GM12878 (cell line): ENCODE measurements around the gene ATXN7L1. TPM values are rescaled to one million over a fixed set of nuclear protein-coding genes. Genes with fewer than 3 reads are reported as not detected.

Source experiments
- ATAC-seq: fragments of 200-7000 bp; cut with Tn5 transposase; 3 replicates; pipeline ENCODE4 v1.9.1; 2020; ENCODE audit warnings: mild to moderate bottlenecking, moderate library complexity
- BruUV-seq: library from RNA; stranded (reverse); fragments of 400-500 nt; replicated peaks from 2 replicates; lab custom pipeline; 2021; lab: Mats Ljungman, UMichigan
- CTCF ChIA-PET: fragments of 300-600 bp; sonication (Branson Sonifier 250); formaldehyde crosslinking; extraction: SDS; loops from one replicate; lab custom pipeline; 2021; ENCODE audit warnings: inconsistent platforms; lab: Yijun Ruan, JAX
- POLR2A ChIA-PET: fragments of 350-600 bp; formaldehyde crosslinking; extraction: SDS; loops from one replicate; lab custom pipeline; 2021; ENCODE audit warnings: inconsistent platforms; lab: Charles Lee
- RAD21 ChIA-PET: fragments of 300-600 bp; sonication (Branson Sonifier 250); formaldehyde crosslinking; loops from one replicate; lab custom pipeline; 2023; ENCODE audit warnings: antibody characterized with exemption; ENCODE audit not compliant: unreplicated experiment; lab: Charles Lee
- SMC1A ChIA-PET: fragments of 300-600 bp; sonication (Branson Sonifier 250); formaldehyde crosslinking; loops from one replicate; lab custom pipeline; 2023; ENCODE audit not compliant: unreplicated experiment, uncharacterized antibody; lab: Charles Lee
- DNase-seq: peaks from one replicate; pipeline ENCODE4 v3.0.0-alpha.2; 2011; ENCODE audit warnings: low read depth, low spot score
- FAIRE-seq: peaks from 3 replicates; lab custom pipeline; 2011; peaks lifted over from hg19 to GRCh38; lab: Jason Lieb, UNC
- H2AFZ ChIP-seq: 2 replicates; pipeline ENCODE4 v1.6.0; 2011; ENCODE audit warnings: low read depth, low read length, control low read depth; ENCODE audit not compliant: control insufficient read depth
- H3K27ac ChIP-seq: 2 replicates; pipeline ENCODE4 v1.5.1; 2011; ENCODE audit warnings: control low read depth; ENCODE audit not compliant: control insufficient read depth, insufficient read depth
- H3K27me3 ChIP-seq, 2 experiments: replicated peaks in 1 of 2; 2 replicates each; pipeline versions ENCODE4 v1.6.0 to v1.6.1; 2011; ENCODE audit warnings: low read length in 1 of 2; ENCODE audit not compliant: control insufficient read depth in 2 of 2, insufficient read depth in 2 of 2
- H3K36me3 ChIP-seq, 2 experiments: 2 replicates each; pipeline ENCODE4 v1.5.1; 2011; ENCODE audit warnings: low read length in 1 of 2; ENCODE audit not compliant: control insufficient read depth in 2 of 2, insufficient read depth in 2 of 2
- H3K4me1 ChIP-seq: 2 replicates; pipeline ENCODE4 v1.6.1; 2011; ENCODE audit warnings: mild to moderate bottlenecking, low read length, moderate library complexity, mixed read lengths; ENCODE audit not compliant: control insufficient read depth, insufficient read depth
- H3K4me2 ChIP-seq: 2 replicates; pipeline ENCODE4 v1.6.0; 2011; ENCODE audit warnings: control low read depth; ENCODE audit not compliant: control insufficient read depth, insufficient read depth
- H3K4me3 ChIP-seq: fragments of 200-600 bp; sonication (generic); 2 replicates; pipeline ENCODE4 v1.5.1; 2016
- H3K79me2 ChIP-seq: 2 replicates; pipeline ENCODE4 v1.6.0; 2011; ENCODE audit warnings: low read length; ENCODE audit not compliant: control insufficient read depth, insufficient read depth
- H3K9ac ChIP-seq: 2 replicates; pipeline ENCODE4 v1.8.0; 2011; ENCODE audit warnings: low read length, control low read depth, mixed read lengths; ENCODE audit not compliant: control insufficient read depth, insufficient read depth
- H3K9me3 ChIP-seq: replicated peaks from 3 replicates; pipeline ENCODE4 v1.5.1; 2011; ENCODE audit warnings: mild to moderate bottlenecking, low read length; ENCODE audit not compliant: control insufficient read depth, insufficient read depth
- H4K20me1 ChIP-seq: 2 replicates; pipeline ENCODE4 v1.6.0; 2011; ENCODE audit not compliant: control insufficient read depth, insufficient read depth
- CREB1 ChIP-seq: IDR thresholded peaks from 2 replicates; pipeline ENCODE4 v1.6.1; 2012; ENCODE audit warnings: low read depth, mild to moderate bottlenecking, inconsistent platforms
- CTCF ChIP-seq, 3 experiments: IDR thresholded peaks in 2 of 3; conservative IDR thresholded peaks in 1 of 3; 2 replicates each; pipeline ENCODE4 v1.5.1; 2011; ENCODE audit warnings: low read depth in 3 of 3, low read length in 3 of 3, mild to moderate bottlenecking in 3 of 3, control low read depth in 2 of 3, moderate library complexity in 2 of 3, inconsistent platforms in 1 of 3, mixed read lengths in 1 of 3; ENCODE audit not compliant: control insufficient read depth in 2 of 3, insufficient read depth in 1 of 3; ENCODE audit errors: extremely low read depth in 1 of 3
- GATAD2B ChIP-seq: fragments of 450-650 bp; conservative IDR thresholded peaks from 2 replicates; pipeline ENCODE4 v1.6.1; 2017; ENCODE audit warnings: low read depth, mild to moderate bottlenecking, moderate library complexity
- HCFC1 ChIP-seq: fragments of 150-350 bp; IDR thresholded peaks from 2 replicates; pipeline ENCODE4 v1.6.1; 2014; ENCODE audit warnings: low read length
- JUND ChIP-seq: IDR thresholded peaks from 2 replicates; pipeline ENCODE4 v1.6.1; 2012; ENCODE audit warnings: low read depth, mild to moderate bottlenecking, low read length, improper control_type of control experiment, moderate library complexity
- NBN ChIP-seq: fragments of 450-650 bp; IDR thresholded peaks from 2 replicates; pipeline ENCODE4 v1.6.1; 2016
- NKRF ChIP-seq: fragments of 450-650 bp; conservative IDR thresholded peaks from 2 replicates; pipeline ENCODE4 v1.6.1; 2017; ENCODE audit warnings: mild to moderate bottlenecking, moderate library complexity
- NR2C2 ChIP-seq: IDR thresholded peaks from 2 replicates; pipeline ENCODE4 v1.6.1; 2011; ENCODE audit warnings: borderline replicate concordance, low read depth; ENCODE audit not compliant: control insufficient read depth, insufficient read length
- SPI1 ChIP-seq: IDR thresholded peaks from 2 replicates; pipeline ENCODE4 v1.6.1; 2011; ENCODE audit warnings: low read depth, mild to moderate bottlenecking, low read length, moderate library complexity, borderline replicate concordance; ENCODE audit not compliant: insufficient read depth
- ZBTB33 ChIP-seq: fragments of 450-650 bp; IDR thresholded peaks from 2 replicates; pipeline ENCODE4 v1.6.1; 2017; ENCODE audit warnings: mild to moderate bottlenecking
- WGBS: methylation state at CpG from one replicate; pipeline ENCODE4 v1.1.6; 2016; ENCODE audit warnings: low lambda C conversion rate; ENCODE audit not compliant: insufficient replicate concordance, insufficient coverage; ENCODE audit errors: missing lambda C conversion rate; 5-methylcytosine and 5-hydroxymethylcytosine counted together
- in situ Hi-C: fragments of 300-500 bp; cut with MboI; formaldehyde crosslinking; loops from 9 replicates; pipeline ENCODE4 v1.14.3; 2018; ENCODE audit warnings: mixed read lengths
- intact Hi-C: fragments of 100-400 bp; cut with micrococcal nuclease; formaldehyde crosslinking; loops from one replicate; pipeline ENCODE4 v1.14.2; 2022; ENCODE audit not compliant: unreplicated experiment
- polyA plus RNA-seq, 11 experiments: library from polyadenylated mRNA; depleted of rRNA in 4 of 11; unstranded in 6 of 11; stranded (reverse) in 5 of 11; fragments of >200 nt; fragmentation: Nextera tagmentation in 4 of 11; fragmentation: Illumina TruSeq in 1 of 11; extraction: Ambion mirVana in 4 of 11; extraction: Trizol in 1 of 11; gene quantifications; 1 replicate in 1 of 11; 2 replicates in 10 of 11; pipeline versions ENCODE4 v1.2.1 to v1.2.3, GENCODE V29; 2011 to 2016; ENCODE audit warnings: inconsistent platforms in 2 of 11, missing spikeins in 2 of 11, low read depth in 1 of 11
- total RNA-seq, 4 experiments: library from RNA; depleted of rRNA in 3 of 4; stranded (reverse); fragments of >200 nt in 3 of 4; fragmentation: Illumina TruSeq in 1 of 4; extraction: Trizol in 1 of 4; gene quantifications; 2 replicates each; pipeline versions ENCODE4 v1.2.1 to v1.2.3, GENCODE V29; 2013 to 2021

Gene ATXN7L1
- total and polyA plus RNA-seq, 10 of the 15 experiments (the other 5 are each of a cell fraction or from before 2014, with no cell fraction given), result 0.40 to 2.9 (median 1.2) TPM

- no peaks in the 10 kb centered on the region for H3K79me2 ChIP-seq
- no peak for FAIRE-seq
- H3K27me3 ChIP-seq, result no peaks in the 10 kb centered on the region
- CTCF ChIA-PET, result interaction anchor here (0.6 to 1.3 kb wide), 5 partner anchors 16 to 370 kb away, joined by 3 to 6 read pairs (median 3); no protein-coding TSS in a partner anchor
- BruUV-seq, result no TSS peak
- no peak overlapping the region for H3K9ac ChIP-seq
- SMC1A ChIA-PET, result interaction anchor here (0.9 to 1.1 kb wide), 2 partner anchors 9 to 18 kb away, joined by 3 read pairs; no protein-coding TSS in a partner anchor
- H3K36me3 ChIP-seq, result no peaks in the 10 kb centered on the region
- H3K27ac ChIP-seq, result no peak overlapping the region
- RAD21 ChIA-PET, result interaction anchor here (0.6 to 1.1 kb wide), 3 partner anchors 18 to 1126 kb away, joined by 3 to 5 read pairs (median 3); no protein-coding TSS in a partner anchor
- DNase-seq, result no peak
- in situ Hi-C loops (no loop called here), intact Hi-C loops (no loop called here)
- no peak for TF ChIP-seq NR2C2
- TF ChIP-seq ZBTB33, result no peak
- TF ChIP-seq GATAD2B, result no peak
- TF ChIP-seq NBN, result no peak
- no peak for TF ChIP-seq SPI1
- TF ChIP-seq HCFC1, result no peak
- TF ChIP-seq CTCF (IDR thresholded peaks at IDR 0.05 in 2 of 3, conservative IDR thresholded peaks at IDR 0.05 in 1 of 3; ENCODE audit: control insufficient read depth in 2 of 3, extremely low read depth in 1 of 3, insufficient read depth in 1 of 3, low read depth in 3 of 3, low read length in 3 of 3), result no peak
- no peak for TF ChIP-seq JUND
- TF ChIP-seq NKRF, result no peak
- no peak for TF ChIP-seq CREB1
- TF ChIP-seq, all 136 proteins: peak for 0
- Histone ChIP-seq H4K20me1 (no peaks in the 10 kb centered on the region), H2AFZ (no peak overlapping the region), H3K9me3 (no peaks in the 10 kb centered on the region), H3K4me1 (peaks cover 3% of the 10 kb centered on the region), H3K4me3 (no peak overlapping the region), H3K4me2 (no peak overlapping the region)
- POLR2A ChIA-PET, result no interaction called here
- 100% methylated on average over 2 of the region's 2 CpGs for WGBS
- no peak for ATAC-seq
These were observed 203.6 kb downstream of the ATXN7L1 start for GRCh38 chr7:105672801-105673200.
